Right cardiac atrium (tissue), 5 donors: ENCODE measurements around the gene AP1G2. TPM values are rescaled to one million over a fixed set of nuclear protein-coding genes. Genes with fewer than 3 reads are reported as not detected.
A peak's percentile ranks its signal among the peaks of the same experiment; 100 is the strongest.

Source experiments
- ATAC-seq, 2 donors: fragments of 200-7000 bp; cut with Tn5 transposase; one replicate each; pipeline versions ENCODE4 v1.8.0 to v1.9.1; 2020; ENCODE audit warnings: moderate library complexity in 2 of 2, mild to moderate bottlenecking in 1 of 2
- DNase-seq, 3 donors: peaks; one replicate each; pipeline ENCODE4 v3.0.0-alpha.2; 2020
- H3K27ac ChIP-seq: one replicate; pipeline ENCODE4 v1.5.1; 2013; ENCODE audit warnings: mild to moderate bottlenecking, low read length, control low read depth, moderate library complexity
- H3K27me3 ChIP-seq: one replicate; pipeline ENCODE4 v1.6.1; 2013; ENCODE audit not compliant: control insufficient read depth, insufficient read depth
- H3K4me1 ChIP-seq: one replicate; pipeline ENCODE4 v1.6.1; 2013; ENCODE audit warnings: low read length; ENCODE audit not compliant: control insufficient read depth, insufficient read depth
- H3K4me3 ChIP-seq: one replicate; pipeline ENCODE4 v1.5.1; 2013; ENCODE audit warnings: low read length, control low read depth
- H3K9me3 ChIP-seq: one replicate; pipeline ENCODE4 v1.6.1; 2013; ENCODE audit warnings: low read length; ENCODE audit not compliant: control insufficient read depth
- WGBS: extraction: QIAGEN DNeasy Blood & Tissue Kit; methylation state at CpG from one replicate; pipeline ENCODE4 v1.1.7; 2013; 5-methylcytosine and 5-hydroxymethylcytosine counted together
- intact Hi-C, 4 donors: fragments of 100-400 bp; cut with DNase I; formaldehyde crosslinking; loops; one replicate each; pipeline versions ENCODE4 v1.11.0 to v1.14.0; 2022 to 2023
- polyA plus RNA-seq: library from polyadenylated mRNA; stranded (reverse); fragments of 200-250 nt; gene quantifications from one replicate; pipeline ENCODE4 v1.2.3, GENCODE V29; 2013
- total RNA-seq, 4 donors: library from RNA; stranded (reverse); fragmentation: NEBNext Ultra II Directional; extraction: Animal tissue kit (Norgen Biotek cat#: 25700); gene quantifications; one replicate each; pipeline ENCODE4 v1.2.1, GENCODE V29; 2021
- donor health status: healthy with polysubstance abuse.
- donor health status: DM: no; HTN: yes; CAD: no.
- donor health status: DM: no; HTN: no; CAD: no.
- donor health status: DM: no; HTN: yes; CAD: no; lungs with severe emphysema.
- donor health status: DM: yes; HTN: yes; CAD: no.

The AP1G2 gene
- total and polyA plus RNA-seq, 5 donors = 12.9 to 17.9 (median 14.0) TPM

GRCh38 chr14:23569443-23570151, 2.0 kb upstream of the AP1G2 start:
- Histone ChIP-seq H3K27ac (no peak overlapping the region), H3K27me3 (no peaks in the 10 kb centered on the region), H3K4me1 (no peaks in the 10 kb centered on the region), H3K4me3 (no peak overlapping the region), H3K9me3 (no peaks in the 10 kb centered on the region)
- DNase-seq = no peak
- no peak for ATAC-seq
- 65% methylated on average over 7 of the region's 7 CpGs for WGBS
- intact Hi-C loops = loop anchor here in 2 of 4 donors (10.0 kb wide), 1 partner anchor 245 kb away; the partner anchor contains the start of gene PABPN1 (in 2 of the 2)

GRCh38 chr14:23568600-23569331, 1.2 kb upstream of the AP1G2 start:
- H3K27ac ChIP-seq = no peak overlapping the region
- intact Hi-C loops = loop anchor here in 2 of 4 donors (10.0 kb wide), 1 partner anchor 244 kb away; the partner anchor contains the start of gene PABPN1 (in 2 of the 2)
- DNase-seq = peak in 1 of 3 donors; percentile 72

GRCh38 chr14:23568021-23568599, 519 bp upstream of the AP1G2 start:
- ATAC-seq = no peak
- DNase-seq = no peak
- intact Hi-C loops = loop anchor here in 2 of 4 donors (10.0 kb wide), 1 partner anchor 243 kb away; the partner anchor contains the start of gene PABPN1 (in 2 of the 2)
- no peaks in the 10 kb centered on the region for H3K9me3 ChIP-seq
- no peak overlapping the region for H3K4me3 ChIP-seq
- H3K27me3 ChIP-seq = no peaks in the 10 kb centered on the region
- WGBS = 79% methylated on average over 2 of the region's 2 CpGs
- no peak overlapping the region for H3K27ac ChIP-seq
- no peaks in the 10 kb centered on the region for H3K4me1 ChIP-seq

More at GRCh38 chr14:23568600-23569331, 1.2 kb upstream of the AP1G2 start:
- Histone ChIP-seq H3K27me3 (no peaks in the 10 kb centered on the region), H3K4me3 (no peak overlapping the region), H3K4me1 (no peaks in the 10 kb centered on the region), H3K9me3 (no peaks in the 10 kb centered on the region)
- WGBS = 55% methylated on average over 6 of the region's 6 CpGs
- ATAC-seq = no peak

- ATAC-seq (peak; percentile 4 to 7), DNase-seq (peak in 2 of 3 donors; percentile 25 to 81)
- no peaks in the 10 kb centered on the region for H3K4me1 ChIP-seq
- H3K9me3 ChIP-seq = no peaks in the 10 kb centered on the region
- intact Hi-C loops = loop anchor here in 2 of 4 donors (10.0 kb wide), 1 partner anchor 242 kb away; the partner anchor contains the start of gene PABPN1 (in 2 of the 2)
- no peaks in the 10 kb centered on the region for H3K27me3 ChIP-seq
- H3K27ac ChIP-seq = no peak overlapping the region
- WGBS = 10% methylated on average over 5 of the region's 5 CpGs
- peak overlapping the region; percentile 70 for H3K4me3 ChIP-seq
These were observed 809 bp downstream of the AP1G2 start for GRCh38 chr14:23566778-23567185.

- 93% methylated on average over 10 of the region's 10 CpGs for WGBS
- H3K9me3 ChIP-seq = no peaks in the 10 kb centered on the region
- H3K27ac ChIP-seq = no peak overlapping the region
- intact Hi-C loops = loop anchor here in 2 of 4 donors (10.0 kb wide), 1 partner anchor 241 kb away; the partner anchor contains the start of gene PABPN1 (in 2 of the 2)
- no peak overlapping the region for H3K4me3 ChIP-seq
- H3K27me3 ChIP-seq = no peaks in the 10 kb centered on the region
- ATAC-seq = no peak
- DNase-seq = peak in 1 of 3 donors; percentile 55
- H3K4me1 ChIP-seq = no peaks in the 10 kb centered on the region
These were observed 1.3 kb downstream of the AP1G2 start for GRCh38 chr14:23566112-23566777.

- H3K4me1 ChIP-seq = no peaks in the 10 kb centered on the region
- no peaks in the 10 kb centered on the region for H3K27me3 ChIP-seq
- DNase-seq = peak in 1 of 3 donors; percentile 42
- H3K4me3 ChIP-seq = no peak overlapping the region
- 88% methylated on average over 11 of the region's 11 CpGs for WGBS
- intact Hi-C loops = loop anchor here in 2 of 4 donors (10.0 kb wide), 1 partner anchor 241 kb away; the partner anchor contains the start of gene PABPN1 (in 2 of the 2)
- no peak for ATAC-seq
- no peaks in the 10 kb centered on the region for H3K9me3 ChIP-seq
- no peak overlapping the region for H3K27ac ChIP-seq
These were observed 2.0 kb downstream of the AP1G2 start for GRCh38 chr14:23565626-23566025.

GRCh38 chr14:23564876-23565275, 2.7 kb downstream of the AP1G2 start:
- 89% methylated on average over 7 of the region's 7 CpGs for WGBS
- Histone ChIP-seq H3K27me3 (no peaks in the 10 kb centered on the region), H3K4me1 (no peaks in the 10 kb centered on the region), H3K9me3 (no peaks in the 10 kb centered on the region), H3K4me3 (no peak overlapping the region), H3K27ac (no peak overlapping the region)
- no peak for ATAC-seq
- intact Hi-C loops = loop anchor here in 2 of 4 donors (10.0 kb wide), 1 partner anchor 240 kb away; the partner anchor contains the start of gene PABPN1 (in 2 of the 2)
- peak in 1 of 3 donors; percentile 46 for DNase-seq

GRCh38 chr14:23564181-23564812, 3.3 kb downstream of the AP1G2 start:
- Histone ChIP-seq H3K9me3 (no peaks in the 10 kb centered on the region), H3K27ac (no peak overlapping the region), H3K27me3 (no peaks in the 10 kb centered on the region), H3K4me3 (no peak overlapping the region), H3K4me1 (no peaks in the 10 kb centered on the region)
- intact Hi-C loops = loop anchor here in 2 of 4 donors (10.0 kb wide), 1 partner anchor 239 kb away; the partner anchor contains the start of gene PABPN1 (in 2 of the 2)
- WGBS = 87% methylated on average over 13 of the region's 13 CpGs
- peak in 1 of 3 donors; percentile 60 for DNase-seq
- no peak for ATAC-seq

GRCh38 chr14:23563473-23564180, 4.0 kb downstream of the AP1G2 start:
- intact Hi-C loops = loop anchor here in 3 of 4 donors (2.0 to 10.0 kb wide), 3 partner anchors 85 to 239 kb away; partner anchors contain the start of gene PABPN1 (in 2 of the 3)
- H3K4me3 ChIP-seq = no peak overlapping the region

More at GRCh38 chr14:23563473-23564180, 4.0 kb downstream of the AP1G2 start:
- no peaks in the 10 kb centered on the region for H3K4me1 ChIP-seq
- no peaks in the 10 kb centered on the region for H3K9me3 ChIP-seq
- no peak overlapping the region for H3K27ac ChIP-seq
- no peak for ATAC-seq
- peak in 2 of 3 donors; percentile 46 to 55 for DNase-seq
- no peaks in the 10 kb centered on the region for H3K27me3 ChIP-seq
- WGBS = 81% methylated on average over 14 of the region's 14 CpGs
